K562 (cell line): ENCODE results near the gene ATL2.

Source experiments
- ATF6 ChIP-seq: sonication (generic); formaldehyde crosslinking; IDR thresholded peaks from 2 replicates; pipeline ENCODE4 v1.4.0; 2020; ENCODE audit warnings: mild to moderate bottlenecking, missing genetic modification reagents
- CTCF ChIP-seq, 3 experiments: IDR thresholded peaks in 2 of 3; conservative IDR thresholded peaks in 1 of 3; 2 replicates each; pipeline ENCODE4 v1.5.1; 2011 to 2012; ENCODE audit warnings: low read length in 3 of 3, mild to moderate bottlenecking in 3 of 3, control low read depth in 2 of 3, improper control_type of control experiment in 1 of 3, inconsistent platforms in 1 of 3, low read depth in 1 of 3, mixed read lengths in 1 of 3, moderate library complexity in 1 of 3; ENCODE audit not compliant: insufficient read depth in 2 of 3
- EZH2 ChIP-seq: IDR thresholded peaks from 2 replicates; pipeline ENCODE4 v1.6.1; 2012; ENCODE audit warnings: low read depth, mild to moderate bottlenecking, inconsistent platforms, low read length, borderline replicate concordance
- NCOA1 ChIP-seq: fragments of 450-650 bp; IDR thresholded peaks from 2 replicates; pipeline ENCODE4 v1.6.1; 2016; ENCODE audit warnings: low read depth
- PTRF ChIP-seq: fragments of 450-650 bp; IDR thresholded peaks from 2 replicates; pipeline ENCODE4 v1.6.1; 2016; ENCODE audit warnings: mild to moderate bottlenecking, missing genetic modification characterization, missing compliant biosample characterization
- TCF3 ChIP-seq: sonication (generic); formaldehyde crosslinking; IDR thresholded peaks from 2 replicates; pipeline ENCODE4 v1.4.0; 2020; ENCODE audit warnings: mild to moderate bottlenecking, missing genetic modification reagents

GRCh38 chr2:38352336-38352735 is 24.7 kb downstream of the ATL2 start:
- no peak for TF ChIP-seq NCOA1
- TF ChIP-seq TCF3 (CRISPR knock-in tag) = no peak
- TF ChIP-seq PTRF (tag) = no peak
- TF ChIP-seq EZH2 = no peak
- TF ChIP-seq CTCF (IDR thresholded peaks at IDR 0.05 in 2 of 3, conservative IDR thresholded peaks at IDR 0.05 in 1 of 3; ENCODE audit: insufficient read depth in 2 of 3, low read depth in 1 of 3, low read length in 3 of 3) = no peak
- no peak for TF ChIP-seq ATF6 (CRISPR knock-in tag)
